Measurements from ENCODE around the gene OTOF.
"Not testable (repeated sequence)": the region's sequence is repeated elsewhere in the genome, so short reads cannot be mapped to it uniquely, and the experiment has no call there.

OTOF gene

GRCh38 chr2:26471766-26472706 lies 5.9 kb downstream of the OTOF start:
- DNase-seq (ENCODE audit: low read depth) = no peak
- H3K4me3 ChIP-seq (ENCODE audit: low read depth, low read length) = no peak overlapping the region
- TF ChIP-seq CTCF (IDR thresholded peaks at IDR 0.05; ENCODE audit: control insufficient read depth, extremely low read depth, insufficient read depth) = no peak

- no peak for DNase-seq (ENCODE audit: low read depth)
- peak; percentile 23 for TF ChIP-seq CTCF (IDR thresholded peaks at IDR 0.05; ENCODE audit: control insufficient read depth, extremely low read depth, insufficient read depth)
- no peak overlapping the region for H3K4me3 ChIP-seq (ENCODE audit: low read depth, low read length)
Measured at GRCh38 chr2:26471289-26471688, 6.6 kb downstream of the OTOF start.

DNA sequence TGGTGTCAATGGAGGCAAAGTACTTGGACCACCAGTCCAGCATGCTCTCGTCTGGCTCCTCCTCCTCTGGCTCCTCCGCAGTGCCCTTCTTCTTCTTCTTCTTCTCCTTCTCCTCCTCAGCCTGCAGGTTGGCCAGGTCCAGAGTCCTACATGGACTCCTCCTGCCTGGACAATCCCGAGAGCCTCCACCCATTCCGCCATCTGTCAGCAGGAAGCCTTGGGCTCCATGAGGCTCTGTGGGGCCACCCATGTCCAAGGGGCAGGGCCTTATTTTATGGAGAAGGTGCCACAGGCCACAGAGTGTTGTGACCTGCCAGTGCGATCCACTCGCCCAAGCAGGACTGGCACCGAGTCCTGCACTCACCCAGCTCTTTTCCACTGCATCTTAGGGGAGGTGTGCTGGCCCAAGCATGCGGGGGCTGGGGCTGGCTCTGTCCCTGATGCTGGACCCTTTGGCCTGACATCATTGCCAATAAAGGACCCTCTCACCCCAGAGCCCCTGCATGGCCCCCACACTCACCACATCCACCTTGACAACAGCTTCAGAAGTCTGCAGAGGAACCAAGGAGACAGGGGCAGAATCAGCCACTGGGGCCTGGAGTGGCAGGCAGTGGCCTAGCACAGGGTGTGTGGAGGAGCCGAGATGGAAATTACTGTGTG lies 7.2 kb downstream of the OTOF start:
- TF ChIP-seq CTCF (IDR thresholded peaks at IDR 0.05; ENCODE audit: control insufficient read depth, extremely low read depth, insufficient read depth) = no peak
- H3K4me3 ChIP-seq (ENCODE audit: low read depth, low read length) = no peak overlapping the region
- DNase-seq (ENCODE audit: low read depth) = no peak

GRCh38 chr2:26469955-26470354 lies 8.0 kb downstream of the OTOF start:
- no peak for DNase-seq (ENCODE audit: low read depth)
- H3K4me3 ChIP-seq (ENCODE audit: low read depth, low read length) = no peak overlapping the region
- TF ChIP-seq CTCF (IDR thresholded peaks at IDR 0.05; ENCODE audit: control insufficient read depth, extremely low read depth, insufficient read depth) = no peak

DNA sequence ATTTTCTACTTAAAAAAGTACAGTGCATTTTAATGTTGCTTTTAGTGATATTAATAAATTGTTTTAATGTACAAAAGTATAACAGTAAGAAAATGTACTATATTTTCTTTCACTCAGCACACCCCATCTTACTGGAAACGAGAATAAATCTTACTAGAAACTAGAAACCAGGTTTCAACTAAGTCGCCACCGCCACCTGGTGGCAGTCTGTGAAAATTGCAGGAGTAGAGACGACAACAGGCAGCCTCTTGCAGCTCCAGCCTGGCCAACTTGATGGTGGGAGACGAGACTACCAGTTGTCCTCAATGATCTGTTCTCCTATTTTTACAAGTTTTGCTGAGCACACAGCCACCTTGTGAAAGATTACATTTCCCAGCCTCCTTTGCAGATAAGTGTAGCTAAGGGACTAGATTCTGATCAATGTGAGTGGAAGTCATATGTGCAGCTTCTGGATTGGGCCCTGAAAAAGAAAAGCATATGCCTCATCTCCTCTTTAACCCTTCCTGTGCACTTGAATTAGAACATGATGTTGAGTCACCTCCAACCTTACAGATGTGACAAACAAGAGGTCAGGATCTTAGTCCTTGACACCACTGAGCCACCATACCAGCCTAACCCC lies 8.7 kb downstream of the OTOF start:
- peak; percentile 36 for DNase-seq (ENCODE audit: low read depth)
- no peak overlapping the region for H3K4me3 ChIP-seq (ENCODE audit: low read depth, low read length)
- TF ChIP-seq CTCF (IDR thresholded peaks at IDR 0.05; ENCODE audit: control insufficient read depth, extremely low read depth, insufficient read depth) = peak; percentile 78

DNA sequence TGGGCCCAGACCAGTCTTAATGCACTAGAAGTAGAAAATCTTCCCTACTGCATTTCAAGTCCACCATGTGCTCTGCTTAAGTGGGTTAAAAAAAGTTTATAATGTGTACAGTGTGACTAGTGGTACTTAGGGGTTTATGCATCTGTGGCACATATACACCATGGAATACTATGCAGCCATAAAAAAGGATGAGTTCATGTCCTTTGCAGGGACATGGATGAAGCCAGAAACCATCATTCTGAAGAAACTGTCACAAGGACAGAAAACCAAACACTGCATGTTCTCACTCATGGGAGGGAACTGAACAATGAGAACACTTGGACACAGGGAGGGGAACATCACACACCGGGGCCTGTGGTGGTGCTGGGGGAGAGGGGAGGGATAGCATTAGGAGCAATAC lies 9.4 kb downstream of the OTOF start:
- not testable (repeated sequence) for H3K4me3 ChIP-seq (ENCODE audit: low read depth, low read length); DNase-seq (ENCODE audit: low read depth)

GRCh38 chr2:26466662-26467310 lies 11.1 kb downstream of the OTOF start:
- H3K4me3 ChIP-seq (ENCODE audit: low read depth, low read length) = no peak overlapping the region
- TF ChIP-seq CTCF (IDR thresholded peaks at IDR 0.05; ENCODE audit: control insufficient read depth, extremely low read depth, insufficient read depth) = no peak

More at GRCh38 chr2:26466662-26467310, 11.1 kb downstream of the OTOF start:
- no peak for DNase-seq (ENCODE audit: low read depth)
